ENCODE data around the gene SIVA1. TPM values are rescaled to one million over a fixed set of nuclear protein-coding genes. Genes with fewer than 3 reads are reported as not detected.

The SIVA1 gene
- total RNA-seq, 4 donors from 2014 or later, result 149 to 282 (median 201) TPM

GRCh38 chr14:104715871-104716270 is 37.1 kb upstream of the SIVA1 start:
- 87% methylated on average over 7 of the region's 12 CpGs; no CpG with 5 or more reads in 1 of the 2 donors for WGBS, 2 donors
- DNase-seq, result no peak
- Histone ChIP-seq H3K36me3 (peaks cover 18 to 81% (median 49%) of the 10 kb centered on the region in 3 donors), H3K27ac (no peak overlapping the region), H3K9me3 (no peaks in the 10 kb centered on the region), H3K4me1 (peaks cover 0 to 8% (median 0%) of the 10 kb centered on the region in 3 donors), H3K27me3 (no peaks in the 10 kb centered on the region), H3K4me3 (no peak overlapping the region)
- TF ChIP-seq POLR2A (IDR thresholded peaks at IDR 0.05), result no peak
- no peak for TF ChIP-seq CTCF (IDR thresholded peaks at IDR 0.05)
- intact Hi-C loops (cut with DNase I), result no loop called here

DNA sequence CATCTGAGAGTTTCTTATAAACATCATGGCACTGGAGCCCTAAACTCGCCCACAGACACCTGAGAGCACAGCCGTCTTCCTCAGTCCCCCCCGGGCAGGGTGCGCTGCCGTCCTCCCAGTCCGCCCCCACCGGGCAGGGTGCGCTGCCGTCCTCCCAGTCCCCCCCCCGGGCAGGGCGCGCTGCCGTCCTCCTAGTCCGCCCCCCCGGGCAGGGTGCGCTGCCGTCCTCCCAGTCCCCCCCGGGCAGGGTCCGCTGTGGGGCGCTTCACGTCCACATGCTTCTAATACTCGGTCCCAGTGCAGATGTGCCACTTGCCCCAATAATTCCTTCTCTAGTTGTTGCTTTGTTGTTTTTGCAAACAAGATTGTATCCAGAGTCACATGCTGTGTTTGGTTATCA is 35.8 kb upstream of the SIVA1 start:
- no peak overlapping the region for H3K4me3 ChIP-seq
- H3K27ac ChIP-seq, result no peak overlapping the region
- TF ChIP-seq CTCF (IDR thresholded peaks at IDR 0.05) (no peak), POLR2A (IDR thresholded peaks at IDR 0.05) (no peak)
- WGBS, 2 donors, result 85 to 94% methylated on average over 3 to 5 of the region's 22 CpGs
- DNase-seq, result no peak
- peaks cover 0 to 14% (median 4%) of the 10 kb centered on the region in 3 donors for H3K4me1 ChIP-seq
- intact Hi-C loops (cut with DNase I), result no loop called here
- H3K27me3 ChIP-seq, result no peaks in the 10 kb centered on the region
- peaks cover 15 to 68% (median 37%) of the 10 kb centered on the region in 3 donors for H3K36me3 ChIP-seq
- no peaks in the 10 kb centered on the region for H3K9me3 ChIP-seq

DNA sequence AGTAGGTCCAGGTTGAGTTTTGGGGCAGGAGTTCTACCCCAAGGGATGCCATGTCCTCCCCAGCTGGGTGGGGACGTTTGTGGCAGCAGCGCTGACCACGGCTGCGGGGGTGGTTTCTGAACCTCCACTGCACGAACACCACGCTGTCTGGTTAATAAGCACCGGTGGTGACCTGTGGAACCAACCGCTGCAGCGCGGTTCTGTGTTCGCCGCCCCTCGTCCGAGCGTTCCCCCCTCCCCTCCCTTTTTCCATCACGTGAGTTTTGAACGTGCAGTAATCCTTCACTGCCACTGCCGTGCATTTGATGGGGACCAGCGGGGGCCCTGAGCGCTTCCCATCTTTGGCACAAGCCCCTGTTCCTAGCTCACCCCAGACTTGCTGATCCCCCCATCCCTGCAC is 35.3 kb upstream of the SIVA1 start:
- no peaks in the 10 kb centered on the region for H3K9me3 ChIP-seq
- H3K4me3 ChIP-seq, result no peak overlapping the region
- H3K27ac ChIP-seq, result no peak overlapping the region
- peaks cover 15 to 63% (median 31%) of the 10 kb centered on the region in 3 donors for H3K36me3 ChIP-seq
- peaks cover under 1 to 19% (median 9%) of the 10 kb centered on the region in 3 donors for H3K4me1 ChIP-seq
- WGBS, 2 donors, result 68 to 87% methylated on average over 8 to 19 of the region's 20 CpGs
- TF ChIP-seq CTCF (IDR thresholded peaks at IDR 0.05) (no peak), POLR2A (IDR thresholded peaks at IDR 0.05) (no peak)
- no peaks in the 10 kb centered on the region for H3K27me3 ChIP-seq
- intact Hi-C loops (cut with DNase I), result no loop called here
- DNase-seq, result no peak

DNA sequence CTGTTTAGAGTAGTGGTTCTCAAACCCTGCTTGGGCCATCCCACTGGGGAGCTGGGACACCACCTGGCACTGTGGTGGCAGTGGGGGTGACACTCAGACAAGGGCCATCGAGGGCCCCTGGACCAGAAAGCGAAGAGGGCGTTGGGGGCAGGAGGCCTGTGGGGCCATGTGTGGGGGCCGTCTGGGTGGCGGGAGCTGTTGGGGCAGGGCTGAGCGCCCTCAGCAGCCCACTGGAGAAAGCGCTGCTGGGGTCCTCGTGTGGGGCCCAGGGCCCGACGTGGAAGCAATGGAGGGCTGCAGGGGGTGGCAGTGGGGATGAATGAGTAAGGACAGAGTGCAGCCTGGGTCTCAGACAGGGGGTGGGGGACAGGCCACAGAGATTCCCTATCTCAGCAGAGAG is 34.8 kb upstream of the SIVA1 start:
- DNase-seq, result no peak
- peaks cover 6 to 24% (median 14%) of the 10 kb centered on the region in 3 donors for H3K4me1 ChIP-seq
- H3K4me3 ChIP-seq, result no peak overlapping the region
- no peaks in the 10 kb centered on the region for H3K27me3 ChIP-seq
- H3K9me3 ChIP-seq, result no peaks in the 10 kb centered on the region
- 87% methylated on average over 9 of the region's 10 CpGs; no CpG with 5 or more reads in 1 of the 2 donors for WGBS, 2 donors
- no peak overlapping the region for H3K27ac ChIP-seq
- TF ChIP-seq POLR2A (IDR thresholded peaks at IDR 0.05), result no peak
- no peak for TF ChIP-seq CTCF (IDR thresholded peaks at IDR 0.05)
- intact Hi-C loops (cut with DNase I), result no loop called here
- H3K36me3 ChIP-seq, result peaks cover 15 to 58% (median 26%) of the 10 kb centered on the region in 3 donors

DNA sequence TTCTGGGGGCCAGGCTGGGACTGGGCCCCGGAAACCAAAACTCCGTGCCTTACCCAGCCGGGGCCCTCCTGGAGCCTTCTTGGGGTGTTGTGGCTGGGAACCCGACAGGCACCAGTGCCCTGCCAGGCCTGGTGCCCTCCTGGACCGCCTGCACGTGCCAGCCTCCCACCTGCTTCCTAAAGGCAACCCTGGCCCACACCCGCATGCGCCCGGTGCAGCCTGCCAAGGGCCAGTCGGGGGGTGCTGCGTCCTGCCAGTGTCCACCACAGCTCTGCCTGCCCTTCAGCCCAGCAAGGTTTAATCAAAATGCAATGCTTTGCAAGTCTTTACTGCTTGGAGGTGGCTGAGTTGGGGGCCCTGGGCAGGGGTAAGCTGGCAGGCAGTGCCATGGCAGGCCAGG is 34.1 kb upstream of the SIVA1 start:
- DNase-seq, result no peak
- no peak for TF ChIP-seq CTCF (IDR thresholded peaks at IDR 0.05)
- no peak for TF ChIP-seq POLR2A (IDR thresholded peaks at IDR 0.05)
- Histone ChIP-seq H3K27ac (no peak overlapping the region), H3K9me3 (no peaks in the 10 kb centered on the region), H3K27me3 (no peaks in the 10 kb centered on the region), H3K36me3 (peaks cover 12 to 51% (median 19%) of the 10 kb centered on the region in 3 donors), H3K4me1 (peaks cover 10 to 31% (median 20%) of the 10 kb centered on the region in 3 donors), H3K4me3 (no peak overlapping the region)
- intact Hi-C loops (cut with DNase I), result no loop called here
- 100% methylated on average over 2 of the region's 11 CpGs; no CpG with 5 or more reads in 1 of the 2 donors for WGBS, 2 donors

All from esophagus squamous epithelium (tissue), 5 donors.